Liver (tissue), 3 donors: Measurements from ENCODE around the gene SULT1C4.

Experiments used
- EGR1 ChIP-seq, 2 donors: IDR thresholded peaks; 2 replicates each; pipeline ENCODE4 v1.6.1; 2016 to 2018; ENCODE audit warnings: antibody characterized with exemption in 2 of 2, low read depth in 2 of 2
- GABPA ChIP-seq, 2 donors: IDR thresholded peaks in 1 of 2; conservative IDR thresholded peaks in 1 of 2; 2 replicates each; pipeline ENCODE4 v1.6.1; 2016; ENCODE audit warnings: antibody characterized with exemption in 2 of 2, mild to moderate bottlenecking in 1 of 2, moderate library complexity in 1 of 2
- JUND ChIP-seq, 2 donors: IDR thresholded peaks; 2 replicates each; pipeline ENCODE4 v1.6.1; 2016; ENCODE audit warnings: antibody characterized with exemption in 2 of 2
- SP1 ChIP-seq: IDR thresholded peaks from 2 replicates; pipeline ENCODE4 v1.6.1; 2018; ENCODE audit warnings: antibody characterized with exemption, mild to moderate bottlenecking
- TAF1 ChIP-seq: conservative IDR thresholded peaks from 2 replicates; pipeline ENCODE4 v1.6.1; 2016; ENCODE audit warnings: antibody characterized with exemption, mild to moderate bottlenecking
- YY1 ChIP-seq: IDR thresholded peaks from 2 replicates; pipeline ENCODE4 v1.6.1; 2016; ENCODE audit warnings: antibody characterized with exemption, mild to moderate bottlenecking
- TF ChIP-seq, protein P1 (sequence below): fragments of 150-350 bp; IDR thresholded peaks from 2 replicates; pipeline ENCODE4 v1.5.1; 2017; ENCODE audit warnings: improper control_type of control experiment, low read depth, low read length; ENCODE audit not compliant: missing input control
- TF ChIP-seq, protein P2 (sequence below): IDR thresholded peaks from 2 replicates; pipeline ENCODE4 v1.6.1; 2016; ENCODE audit warnings: antibody characterized with exemption
- TF ChIP-seq, protein P3 (sequence below): IDR thresholded peaks from 2 replicates; pipeline ENCODE4 v1.6.1; 2016; ENCODE audit warnings: antibody characterized with exemption
- donor health status: healthy.
- donor health status: healthy.

DNA sequence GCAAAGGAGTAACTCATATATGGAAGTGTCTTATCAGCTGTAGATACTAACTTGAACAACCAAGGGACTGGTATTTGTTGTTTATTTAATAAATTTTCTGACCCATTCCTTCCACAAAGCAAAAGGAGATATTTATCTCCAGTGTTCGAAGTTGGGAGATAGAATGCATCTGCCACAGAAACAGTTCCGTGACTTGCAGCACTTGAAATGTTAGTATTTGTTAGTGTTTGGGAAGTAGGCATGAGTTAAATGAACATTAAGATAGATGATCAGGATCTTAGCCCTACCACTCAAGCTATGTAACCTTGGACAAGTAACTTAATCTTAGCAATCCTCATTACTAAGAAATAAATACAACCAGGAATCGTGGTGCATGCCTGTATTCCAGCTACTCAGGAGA, 12.1 kb upstream of the SULT1C4 start:
- TF ChIP-seq, protein P1, sequence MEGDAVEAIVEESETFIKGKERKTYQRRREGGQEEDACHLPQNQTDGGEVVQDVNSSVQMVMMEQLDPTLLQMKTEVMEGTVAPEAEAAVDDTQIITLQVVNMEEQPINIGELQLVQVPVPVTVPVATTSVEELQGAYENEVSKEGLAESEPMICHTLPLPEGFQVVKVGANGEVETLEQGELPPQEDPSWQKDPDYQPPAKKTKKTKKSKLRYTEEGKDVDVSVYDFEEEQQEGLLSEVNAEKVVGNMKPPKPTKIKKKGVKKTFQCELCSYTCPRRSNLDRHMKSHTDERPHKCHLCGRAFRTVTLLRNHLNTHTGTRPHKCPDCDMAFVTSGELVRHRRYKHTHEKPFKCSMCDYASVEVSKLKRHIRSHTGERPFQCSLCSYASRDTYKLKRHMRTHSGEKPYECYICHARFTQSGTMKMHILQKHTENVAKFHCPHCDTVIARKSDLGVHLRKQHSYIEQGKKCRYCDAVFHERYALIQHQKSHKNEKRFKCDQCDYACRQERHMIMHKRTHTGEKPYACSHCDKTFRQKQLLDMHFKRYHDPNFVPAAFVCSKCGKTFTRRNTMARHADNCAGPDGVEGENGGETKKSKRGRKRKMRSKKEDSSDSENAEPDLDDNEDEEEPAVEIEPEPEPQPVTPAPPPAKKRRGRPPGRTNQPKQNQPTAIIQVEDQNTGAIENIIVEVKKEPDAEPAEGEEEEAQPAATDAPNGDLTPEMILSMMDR: no peak
- TF ChIP-seq TAF1 (no peak), SP1 (no peak), JUND (IDR thresholded peaks at IDR 0.05) (no peak), EGR1 (IDR thresholded peaks at IDR 0.05; ENCODE audit: low read depth in 2 of 2) (no peak), YY1 (no peak), GABPA (IDR thresholded peaks at IDR 0.05 in 1 of 2, conservative IDR thresholded peaks at IDR 0.05 in 1 of 2) (no peak)
- TF ChIP-seq, protein P2, sequence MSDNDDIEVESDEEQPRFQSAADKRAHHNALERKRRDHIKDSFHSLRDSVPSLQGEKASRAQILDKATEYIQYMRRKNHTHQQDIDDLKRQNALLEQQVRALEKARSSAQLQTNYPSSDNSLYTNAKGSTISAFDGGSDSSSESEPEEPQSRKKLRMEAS: no peak
- TF ChIP-seq, protein P3, sequence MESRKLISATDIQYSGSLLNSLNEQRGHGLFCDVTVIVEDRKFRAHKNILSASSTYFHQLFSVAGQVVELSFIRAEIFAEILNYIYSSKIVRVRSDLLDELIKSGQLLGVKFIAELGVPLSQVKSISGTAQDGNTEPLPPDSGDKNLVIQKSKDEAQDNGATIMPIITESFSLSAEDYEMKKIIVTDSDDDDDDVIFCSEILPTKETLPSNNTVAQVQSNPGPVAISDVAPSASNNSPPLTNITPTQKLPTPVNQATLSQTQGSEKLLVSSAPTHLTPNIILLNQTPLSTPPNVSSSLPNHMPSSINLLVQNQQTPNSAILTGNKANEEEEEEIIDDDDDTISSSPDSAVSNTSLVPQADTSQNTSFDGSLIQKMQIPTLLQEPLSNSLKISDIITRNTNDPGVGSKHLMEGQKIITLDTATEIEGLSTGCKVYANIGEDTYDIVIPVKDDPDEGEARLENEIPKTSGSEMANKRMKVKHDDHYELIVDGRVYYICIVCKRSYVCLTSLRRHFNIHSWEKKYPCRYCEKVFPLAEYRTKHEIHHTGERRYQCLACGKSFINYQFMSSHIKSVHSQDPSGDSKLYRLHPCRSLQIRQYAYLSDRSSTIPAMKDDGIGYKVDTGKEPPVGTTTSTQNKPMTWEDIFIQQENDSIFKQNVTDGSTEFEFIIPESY: no peak
